Measurements from ENCODE around the gene LNPEP. TPM values are rescaled to one million over a fixed set of nuclear protein-coding genes. Genes with fewer than 3 reads are reported as not detected.

LNPEP gene
- total RNA-seq, 6 experiments from 2014 or later = 7.5 to 11.2 (median 9.9) TPM

- TF ChIP-seq CTCF (IDR thresholded peaks at IDR 0.05) (no peak), POLR2A (IDR thresholded peaks at IDR 0.05) (no peak)
- Histone ChIP-seq H3K27me3 (no peaks in the 10 kb centered on the region), H3K9me3 (no peaks in the 10 kb centered on the region), H3K4me3 (no peak overlapping the region), H3K27ac (no peak overlapping the region), H3K36me3 (no peaks in the 10 kb centered on the region), H3K4me1 (no peaks in the 10 kb centered on the region)
- intact Hi-C loops (cut with DNase I) = no loop called here
- no peak for DNase-seq
- ATAC-seq = no peak
Measured at GRCh38 chr5:97070234-97070633, 134.4 kb downstream of the LNPEP start.

DNA sequence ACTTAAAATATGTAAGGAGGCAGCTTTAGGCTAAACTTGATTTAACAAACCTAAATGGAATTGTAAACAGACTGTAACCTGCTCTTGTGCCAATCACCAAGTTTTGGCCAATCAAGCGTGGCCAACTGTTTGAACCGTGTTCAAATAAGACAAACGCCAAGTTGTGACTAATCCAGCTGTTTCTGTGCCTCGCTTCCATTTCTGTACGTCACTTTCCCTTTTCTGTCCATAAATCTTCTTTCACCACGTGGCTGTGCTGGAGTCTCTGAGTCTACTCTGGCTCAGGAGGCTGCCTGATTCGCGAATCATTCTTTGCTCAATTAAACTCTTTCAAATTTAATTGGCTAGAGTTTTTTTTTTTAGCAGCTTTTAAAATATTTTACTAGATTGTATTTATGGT, 135.2 kb downstream of the LNPEP start:
- WGBS (ENCODE audit: insufficient coverage, low coverage, low lambda C conversion rate, missing lambda C conversion rate) = 75% methylated on average over 8 of the region's 8 CpGs
- no peak for DNase-seq
- Histone ChIP-seq H3K27ac (no peak overlapping the region), H3K9me3 (no peaks in the 10 kb centered on the region), H3K36me3 (no peaks in the 10 kb centered on the region), H3K4me1 (no peaks in the 10 kb centered on the region), H3K27me3 (no peaks in the 10 kb centered on the region), H3K4me3 (no peak overlapping the region)
- ATAC-seq = no peak
- TF ChIP-seq POLR2A (IDR thresholded peaks at IDR 0.05) = no peak
- no peak for TF ChIP-seq CTCF (IDR thresholded peaks at IDR 0.05)
- intact Hi-C loops (cut with DNase I) = no loop called here

GRCh38 chr5:97071993-97072392, 136.1 kb downstream of the LNPEP start:
- DNase-seq (no peak), ATAC-seq (no peak)
- no peak overlapping the region for H3K27ac ChIP-seq
- no peaks in the 10 kb centered on the region for H3K9me3 ChIP-seq
- TF ChIP-seq CTCF (IDR thresholded peaks at IDR 0.05) (no peak), POLR2A (IDR thresholded peaks at IDR 0.05) (no peak)
- no peaks in the 10 kb centered on the region for H3K36me3 ChIP-seq
- intact Hi-C loops (cut with DNase I) = no loop called here
- WGBS (ENCODE audit: insufficient coverage, low coverage, low lambda C conversion rate, missing lambda C conversion rate) = 60% methylated on average over 4 of the region's 4 CpGs
- H3K4me1 ChIP-seq = no peaks in the 10 kb centered on the region
- H3K4me3 ChIP-seq = no peak overlapping the region
- no peaks in the 10 kb centered on the region for H3K27me3 ChIP-seq

DNA sequence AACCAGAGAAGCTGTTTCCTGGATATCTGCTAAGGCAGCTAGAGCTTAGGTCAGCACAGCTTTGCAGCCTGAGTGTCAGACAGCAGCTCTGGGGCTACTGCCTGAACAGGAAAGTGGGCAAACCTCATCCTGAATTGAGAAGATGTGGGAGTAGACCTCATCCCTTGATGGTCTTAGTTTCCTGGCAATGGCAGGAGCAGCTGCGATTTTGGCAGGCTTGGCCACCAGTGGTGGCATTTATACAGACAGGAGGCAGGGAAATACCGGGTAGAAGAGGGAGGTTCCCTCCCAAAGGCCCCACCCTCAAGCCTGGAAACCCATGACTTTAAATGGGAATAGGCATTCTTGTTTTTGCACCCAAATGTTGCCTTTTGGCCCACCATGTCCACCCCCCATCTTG, 136.8 kb downstream of the LNPEP start:
- Histone ChIP-seq H3K9me3 (no peaks in the 10 kb centered on the region), H3K36me3 (no peaks in the 10 kb centered on the region), H3K27me3 (no peaks in the 10 kb centered on the region), H3K4me3 (no peak overlapping the region), H3K27ac (no peak overlapping the region), H3K4me1 (no peaks in the 10 kb centered on the region)
- ATAC-seq (no peak), DNase-seq (no peak)
- WGBS (ENCODE audit: insufficient coverage, low coverage, low lambda C conversion rate, missing lambda C conversion rate) = 60% methylated on average over 1 of the region's 2 CpGs
- intact Hi-C loops (cut with DNase I) = no loop called here
- TF ChIP-seq POLR2A (IDR thresholded peaks at IDR 0.05) (no peak), CTCF (IDR thresholded peaks at IDR 0.05) (no peak)

DNA sequence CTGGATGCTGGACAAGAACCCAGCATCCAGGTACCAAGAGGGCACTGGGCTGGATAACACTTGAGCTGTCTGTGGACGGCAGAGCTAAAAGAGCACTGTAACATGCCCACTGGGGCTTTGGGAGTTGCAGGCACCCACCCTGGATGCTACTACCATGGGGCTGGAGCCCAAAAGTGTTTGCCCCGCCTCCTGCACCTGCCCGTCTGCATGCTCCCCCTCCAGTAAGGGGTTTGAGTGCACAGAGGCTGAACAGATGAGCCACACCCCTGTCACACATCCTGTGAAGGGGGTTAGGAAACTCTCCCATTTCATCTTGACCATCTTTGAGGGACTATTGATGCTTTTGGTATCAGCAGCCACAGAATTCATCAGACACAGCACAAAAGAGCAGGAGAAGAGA, 137.5 kb downstream of the LNPEP start:
- ATAC-seq (no peak), DNase-seq (no peak)
- no peak overlapping the region for H3K27ac ChIP-seq
- H3K9me3 ChIP-seq = no peaks in the 10 kb centered on the region
- TF ChIP-seq CTCF (IDR thresholded peaks at IDR 0.05) (no peak), POLR2A (IDR thresholded peaks at IDR 0.05) (no peak)
- no CpG with 5 or more reads among the region's 3 CpGs for WGBS (ENCODE audit: insufficient coverage, low coverage, low lambda C conversion rate, missing lambda C conversion rate)
- H3K27me3 ChIP-seq = no peaks in the 10 kb centered on the region
- no peak overlapping the region for H3K4me3 ChIP-seq
- intact Hi-C loops (cut with DNase I) = no loop called here
- no peaks in the 10 kb centered on the region for H3K36me3 ChIP-seq
- H3K4me1 ChIP-seq = no peaks in the 10 kb centered on the region
